ENCODE measurements around the gene CCR3. TPM values are rescaled to one million over a fixed set of nuclear protein-coding genes. Genes with fewer than 3 reads are reported as not detected.
A peak's percentile ranks its signal among the peaks of the same experiment; 100 is the strongest.

Gene CCR3
- total and polyA plus RNA-seq, 9 of the 15 experiments (the other 6 are each of a cell fraction or from before 2014, with no cell fraction given), result not detected

DNA sequence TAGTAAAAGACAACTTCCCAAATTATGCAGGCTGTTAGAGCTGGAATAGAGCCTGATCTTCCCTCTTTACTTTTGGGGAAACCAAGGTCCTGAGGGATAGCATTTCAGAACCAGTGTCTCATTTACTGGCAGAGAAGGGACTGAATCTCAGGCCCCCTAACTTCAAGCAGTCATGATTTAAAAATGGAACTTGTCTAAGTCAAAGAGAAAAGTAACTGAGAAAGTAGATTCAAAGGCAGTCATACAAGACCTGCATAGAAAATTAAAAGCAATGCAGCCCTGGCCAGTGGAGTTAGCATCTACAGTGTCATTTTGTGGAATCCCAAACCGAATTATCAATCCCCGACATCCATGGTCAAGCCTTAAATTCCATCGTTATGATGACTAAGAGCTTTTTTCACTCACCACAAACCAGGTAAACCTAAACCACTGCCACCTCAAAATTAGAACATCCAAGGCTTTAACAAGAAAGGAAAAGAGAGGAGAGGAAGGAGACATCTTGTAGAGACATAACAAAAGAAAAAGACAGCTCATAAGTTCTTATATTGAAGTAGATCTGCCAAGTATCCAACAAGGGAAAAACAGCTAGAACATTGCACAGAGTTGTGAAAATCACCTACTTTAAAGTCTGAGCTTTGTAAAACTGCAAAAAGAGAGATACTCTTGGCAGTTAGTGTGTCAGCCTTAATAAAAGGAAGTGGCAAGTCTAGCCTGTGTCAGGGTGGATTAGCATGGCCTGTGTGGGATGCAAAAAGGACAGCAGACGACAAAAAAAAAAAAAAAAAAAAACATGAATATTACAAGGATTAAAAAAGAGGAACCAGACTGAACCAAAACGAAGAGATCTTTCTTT lies 57.6 kb downstream of the CCR3 start:
- POLR2A ChIA-PET, result no interaction called here

DNA sequence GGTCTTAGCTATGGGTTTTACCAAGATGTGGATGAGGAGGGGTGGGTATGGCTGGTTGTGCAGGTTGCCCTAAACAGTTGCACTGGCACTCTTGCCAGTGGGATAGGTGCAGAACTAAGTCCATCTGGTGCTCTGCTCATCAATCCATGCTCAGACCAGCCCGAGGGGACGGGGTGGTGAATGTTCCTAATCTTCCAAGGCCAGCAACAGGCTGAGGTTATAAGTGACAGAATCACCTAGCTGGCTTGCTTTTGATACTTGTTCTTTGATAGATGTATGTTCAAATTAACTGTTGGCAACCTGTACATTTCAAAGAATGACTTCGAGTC lies 58.2 kb downstream of the CCR3 start:
- Histone ChIP-seq H4K20me1 (replicated peaks; ENCODE audit: control insufficient read depth, insufficient read depth, low read length) (no peaks in the 10 kb centered on the region), H3K9me1 (ENCODE audit: control insufficient read depth, insufficient read depth, low read length) (no peaks in the 10 kb centered on the region), H3K4me3 (no peak overlapping the region), H3K27ac (ENCODE audit: extremely low read depth, low read depth, low read length) (no peak overlapping the region), H3K9ac (ENCODE audit: insufficient read depth in 1 of 2, low read depth in 2 of 2, low read length in 2 of 2) (no peak overlapping the region), H3K4me2 (ENCODE audit: insufficient read depth, low read length) (no peak overlapping the region), H3K27me3 (ENCODE audit: control insufficient read depth in 2 of 2, insufficient read depth in 2 of 2, low read length in 2 of 2) (peaks cover 14 to 24% of the 10 kb centered on the region in 2 experiments; a peak in 4 of 5 replicates), H3K79me2 (ENCODE audit: control insufficient read depth, insufficient read depth, low read length) (no peaks in the 10 kb centered on the region), H3K4me1 (replicated peaks in 1 of 2; ENCODE audit: control insufficient read depth in 2 of 2, insufficient read depth in 2 of 2, low read length in 2 of 2) (no peaks in the 10 kb centered on the region; a peak in 1 of 5 replicates), H2AFZ (ENCODE audit: low read depth, low read length) (no peak overlapping the region), H3K36me3 (ENCODE audit: control insufficient read depth, insufficient read depth, low read length) (no peaks in the 10 kb centered on the region), H3K9me3 (replicated peaks; ENCODE audit: control insufficient read depth, insufficient read depth, low read depth, low read length) (no peaks in the 10 kb centered on the region)
- CTCF ChIA-PET (ENCODE audit: low intra/inter-chr PET ratio), result no interaction called here
- FAIRE-seq (no peak), DNase-seq (ENCODE audit: extremely low read depth in 1 of 4, low spot score in 3 of 4) (no peak), ATAC-seq (no peak)
- WGBS (ENCODE audit: insufficient coverage, low coverage, missing lambda C conversion rate), result 1% methylated on average over 3 of the region's 3 CpGs
- intact Hi-C loops (cut with micrococcal nuclease), result no loop called here
- in situ Hi-C loops (cut with MboI), result no loop called here
- POLR2A ChIA-PET, result no interaction called here
- TF ChIP-seq CHD2 (IDR thresholded peaks at IDR 0.05; ENCODE audit: low read depth, low read length), result no peak
- TF ChIP-seq, protein P1, sequence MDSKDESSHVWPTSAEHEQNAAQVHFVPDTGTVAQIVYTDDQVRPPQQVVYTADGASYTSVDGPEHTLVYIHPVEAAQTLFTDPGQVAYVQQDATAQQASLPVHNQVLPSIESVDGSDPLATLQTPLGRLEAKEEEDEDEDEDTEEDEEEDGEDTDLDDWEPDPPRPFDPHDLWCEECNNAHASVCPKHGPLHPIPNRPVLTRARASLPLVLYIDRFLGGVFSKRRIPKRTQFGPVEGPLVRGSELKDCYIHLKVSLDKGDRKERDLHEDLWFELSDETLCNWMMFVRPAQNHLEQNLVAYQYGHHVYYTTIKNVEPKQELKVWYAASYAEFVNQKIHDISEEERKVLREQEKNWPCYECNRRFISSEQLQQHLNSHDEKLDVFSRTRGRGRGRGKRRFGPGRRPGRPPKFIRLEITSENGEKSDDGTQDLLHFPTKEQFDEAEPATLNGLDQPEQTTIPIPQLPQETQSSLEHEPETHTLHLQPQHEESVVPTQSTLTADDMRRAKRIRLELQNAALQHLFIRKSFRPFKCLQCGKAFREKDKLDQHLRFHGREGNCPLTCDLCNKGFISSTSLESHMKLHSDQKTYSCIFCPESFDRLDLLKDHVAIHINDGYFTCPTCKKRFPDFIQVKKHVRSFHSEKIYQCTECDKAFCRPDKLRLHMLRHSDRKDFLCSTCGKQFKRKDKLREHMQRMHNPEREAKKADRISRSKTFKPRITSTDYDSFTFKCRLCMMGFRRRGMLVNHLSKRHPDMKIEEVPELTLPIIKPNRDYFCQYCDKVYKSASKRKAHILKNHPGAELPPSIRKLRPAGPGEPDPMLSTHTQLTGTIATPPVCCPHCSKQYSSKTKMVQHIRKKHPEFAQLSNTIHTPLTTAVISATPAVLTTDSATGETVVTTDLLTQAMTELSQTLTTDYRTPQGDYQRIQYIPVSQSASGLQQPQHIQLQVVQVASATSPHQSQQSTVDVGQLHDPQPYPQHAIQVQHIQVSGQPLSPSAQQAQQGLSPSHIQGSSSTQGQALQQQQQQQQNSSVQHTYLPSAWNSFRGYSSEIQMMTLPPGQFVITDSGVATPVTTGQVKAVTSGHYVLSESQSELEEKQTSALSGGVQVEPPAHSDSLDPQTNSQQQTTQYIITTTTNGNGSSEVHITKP (IDR thresholded peaks at IDR 0.05; ENCODE audit: partially characterized antibody), result peak; percentile 12
- no TSS peak for BruUV-seq (replicated peaks)

More for the DNA sequence above, 57.6 kb downstream of the CCR3 start:
- no TSS peak for BruUV-seq (replicated peaks)
- no peak overlapping the region for H3K27ac ChIP-seq (ENCODE audit: extremely low read depth, low read depth, low read length)
- no peaks in the 10 kb centered on the region for H4K20me1 ChIP-seq (replicated peaks; ENCODE audit: control insufficient read depth, insufficient read depth, low read length)
- no peak overlapping the region for H3K4me3 ChIP-seq
- FAIRE-seq (no peak), ATAC-seq (no peak), DNase-seq (ENCODE audit: extremely low read depth in 1 of 4, low spot score in 3 of 4) (no peak)
- no peaks in the 10 kb centered on the region for H3K9me1 ChIP-seq (ENCODE audit: control insufficient read depth, insufficient read depth, low read length)
- intact Hi-C loops (cut with micrococcal nuclease), result no loop called here
- no peak overlapping the region for H2AFZ ChIP-seq (ENCODE audit: low read depth, low read length)
- peaks cover 14 to 24% of the 10 kb centered on the region in 2 experiments; a peak in 4 of 5 replicates for H3K27me3 ChIP-seq (ENCODE audit: control insufficient read depth in 2 of 2, insufficient read depth in 2 of 2, low read length in 2 of 2)
- CTCF ChIA-PET (ENCODE audit: low intra/inter-chr PET ratio), result no interaction called here
- H3K4me1 ChIP-seq (replicated peaks in 1 of 2; ENCODE audit: control insufficient read depth in 2 of 2, insufficient read depth in 2 of 2, low read length in 2 of 2), result no peaks in the 10 kb centered on the region; a peak in 1 of 5 replicates
- 0% methylated on average over 5 of the region's 5 CpGs for WGBS (ENCODE audit: insufficient coverage, low coverage, missing lambda C conversion rate)
- no peaks in the 10 kb centered on the region for H3K79me2 ChIP-seq (ENCODE audit: control insufficient read depth, insufficient read depth, low read length)
- in situ Hi-C loops (cut with MboI), result no loop called here
- no peaks in the 10 kb centered on the region for H3K36me3 ChIP-seq (ENCODE audit: control insufficient read depth, insufficient read depth, low read length)
- peak; percentile 32; the same call in 1 of the 2 replicates for TF ChIP-seq ZNF316 (IDR thresholded peaks at IDR 0.05)
- no peak for TF ChIP-seq CBX5 (IDR thresholded peaks at IDR 0.05; ENCODE audit: borderline replicate concordance, low read depth)
- peak; percentile 15; the same call in 1 of the 2 replicates for TF ChIP-seq C11orf30 (IDR thresholded peaks at IDR 0.05; ENCODE audit: low read depth)
- no peak overlapping the region for H3K4me2 ChIP-seq (ENCODE audit: insufficient read depth, low read length)
- H3K9ac ChIP-seq (ENCODE audit: insufficient read depth in 1 of 2, low read depth in 2 of 2, low read length in 2 of 2), result no peak overlapping the region
- H3K9me3 ChIP-seq (replicated peaks; ENCODE audit: control insufficient read depth, insufficient read depth, low read depth, low read length), result no peaks in the 10 kb centered on the region

Data from K562 (cell line).